Right cardiac atrium (tissue), 5 donors: ENCODE results near the gene SEC14L6. TPM values are rescaled to one million over a fixed set of nuclear protein-coding genes. Genes with fewer than 3 reads are reported as not detected.
"Not testable (repeated sequence)": the region's sequence is repeated elsewhere in the genome, so short reads cannot be mapped to it uniquely, and the experiment has no call there.

Source experiments
- ATAC-seq, 2 donors: fragments of 200-7000 bp; cut with Tn5 transposase; one replicate each; pipeline versions ENCODE4 v1.8.0 to v1.9.1; 2020; ENCODE audit warnings: moderate library complexity in 2 of 2, mild to moderate bottlenecking in 1 of 2
- DNase-seq, 3 donors: peaks; one replicate each; pipeline ENCODE4 v3.0.0-alpha.2; 2020
- H3K27ac ChIP-seq: one replicate; pipeline ENCODE4 v1.5.1; 2013; ENCODE audit warnings: mild to moderate bottlenecking, low read length, control low read depth, moderate library complexity
- H3K27me3 ChIP-seq: one replicate; pipeline ENCODE4 v1.6.1; 2013; ENCODE audit not compliant: control insufficient read depth, insufficient read depth
- H3K4me1 ChIP-seq: one replicate; pipeline ENCODE4 v1.6.1; 2013; ENCODE audit warnings: low read length; ENCODE audit not compliant: control insufficient read depth, insufficient read depth
- H3K4me3 ChIP-seq: one replicate; pipeline ENCODE4 v1.5.1; 2013; ENCODE audit warnings: low read length, control low read depth
- H3K9me3 ChIP-seq: one replicate; pipeline ENCODE4 v1.6.1; 2013; ENCODE audit warnings: low read length; ENCODE audit not compliant: control insufficient read depth
- WGBS: extraction: QIAGEN DNeasy Blood & Tissue Kit; methylation state at CpG from one replicate; pipeline ENCODE4 v1.1.7; 2013; 5-methylcytosine and 5-hydroxymethylcytosine counted together
- intact Hi-C, 4 donors: fragments of 100-400 bp; cut with DNase I; formaldehyde crosslinking; loops; one replicate each; pipeline versions ENCODE4 v1.11.0 to v1.14.0; 2022 to 2023
- long read RNA-seq, 4 donors: library from polyadenylated mRNA; unstranded; transcript quantifications; one replicate each; pipeline ENCODE4 v2.0.0, GENCODE V29; 2020 to 2021
- polyA plus RNA-seq: library from polyadenylated mRNA; stranded (reverse); fragments of 200-250 nt; gene quantifications from one replicate; pipeline ENCODE4 v1.2.3, GENCODE V29; 2013
- total RNA-seq, 4 donors: library from RNA; stranded (reverse); fragmentation: NEBNext Ultra II Directional; extraction: Animal tissue kit (Norgen Biotek cat#: 25700); gene quantifications; one replicate each; pipeline ENCODE4 v1.2.1, GENCODE V29; 2021
- donor health status: healthy with polysubstance abuse.
- donor health status: DM: no; HTN: yes; CAD: no.
- donor health status: DM: no; HTN: no; CAD: no.
- donor health status: DM: no; HTN: yes; CAD: no; lungs with severe emphysema.
- donor health status: DM: yes; HTN: yes; CAD: no.

SEC14L6 gene
- under 1 TPM; 0.17 to 0.40 (median 0.23) TPM for total RNA-seq
- polyA plus RNA-seq, result 0.20 TPM
- long read RNA-seq, donor 1, partial matches to known transcripts, result 0 of 1 reads
- long read RNA-seq, donor 1, other reads (novel, unspliced or antisense), result 1 of 1 reads
- long read RNA-seq, donor 2, result 0 reads
- long read RNA-seq, donor 3, result 0 reads
- long read RNA-seq, donor 4, result 0 reads

DNA sequence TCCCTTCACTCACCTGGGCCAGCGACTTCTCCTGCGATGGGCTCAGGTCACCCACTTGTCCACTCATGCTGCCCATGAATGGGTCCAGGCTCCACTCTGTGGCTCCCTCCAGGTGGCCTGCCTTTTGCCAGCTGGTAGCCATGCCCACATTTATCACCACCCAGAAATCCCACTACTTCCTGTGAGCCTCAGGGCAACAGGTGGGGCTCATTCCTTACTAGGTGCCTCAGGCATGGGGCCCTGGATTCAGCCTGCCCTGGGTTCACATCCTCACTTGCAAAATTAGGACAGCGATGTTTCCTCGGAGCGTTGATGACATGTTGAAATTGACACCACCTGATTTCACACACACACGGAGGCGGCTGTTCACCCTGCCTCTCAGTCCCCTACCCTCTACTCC lies at the start of gene SEC14L6:
Gene SEC14L6, minus strand, starts transcription at position 126 of the 400 bp plus-strand sequence. Its CDS starts 59 bp downstream, at position 67.
- no peak for ATAC-seq
- H3K4me3 ChIP-seq, result no peak within 1 kb of the TSS
- DNase-seq, result no peak
- H3K27ac ChIP-seq, result no peak within 1 kb of the TSS
- intact Hi-C loops, result no loop called here
- WGBS, result 80% methylated on average over 7 of the region's 7 CpGs
- H3K9me3 ChIP-seq, result no peaks in the 10 kb centered on the region
- no peaks in the 10 kb centered on the region for H3K27me3 ChIP-seq
- no peaks in the 10 kb centered on the region for H3K4me1 ChIP-seq

DNA sequence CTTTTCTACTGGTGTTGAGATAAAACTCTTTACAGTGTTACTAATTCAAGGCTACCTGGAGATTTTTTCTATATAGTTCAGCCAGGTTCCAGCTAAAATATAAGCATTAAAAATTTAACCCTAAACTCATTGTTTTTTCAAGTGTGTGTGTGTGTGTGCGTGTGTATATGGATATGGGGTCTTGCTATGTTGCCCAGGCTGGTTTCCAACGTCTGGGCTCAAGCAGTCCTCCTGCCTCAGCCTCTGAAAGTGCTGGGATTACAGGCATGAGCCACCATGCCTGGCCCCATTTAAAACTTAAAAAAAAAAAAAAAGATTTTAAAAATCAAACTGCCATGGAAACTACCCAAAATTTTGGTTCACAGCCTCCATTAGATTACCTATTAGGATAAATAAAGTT lies 49.7 kb upstream of the SEC14L6 start:
- Histone ChIP-seq H3K27ac (no peak overlapping the region), H3K27me3 (no peaks in the 10 kb centered on the region), H3K4me1 (no peaks in the 10 kb centered on the region), H3K4me3 (no peak overlapping the region), H3K9me3 (no peaks in the 10 kb centered on the region)
- no peak for DNase-seq
- ATAC-seq, result no peak
- intact Hi-C loops, result no loop called here
- 71% methylated on average over 2 of the region's 2 CpGs for WGBS

DNA sequence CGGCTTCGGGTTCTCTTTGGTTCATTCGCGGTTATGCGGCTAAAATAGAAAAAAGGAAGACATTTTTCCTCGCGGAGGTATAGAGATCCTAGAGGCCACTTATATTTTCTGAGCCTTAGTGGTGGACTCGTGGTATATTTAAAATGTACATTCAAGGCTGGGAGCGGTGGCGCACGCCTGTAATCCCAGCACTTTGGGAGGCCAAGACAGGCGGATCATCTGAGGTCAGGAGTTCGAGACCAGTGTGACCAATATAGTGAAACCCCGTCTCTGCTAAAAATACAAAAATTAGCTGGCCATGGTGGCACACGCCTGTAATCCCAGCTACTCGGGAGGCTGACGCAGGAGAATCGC lies 45.8 kb upstream of the SEC14L6 start:
- ATAC-seq, DNase-seq, H3K9me3 ChIP-seq, H3K27me3 ChIP-seq, H3K27ac ChIP-seq, H3K4me1 ChIP-seq, intact Hi-C loops: not testable (repeated sequence)
- H3K4me3 ChIP-seq, result peak overlapping the region; percentile 96
- 33% methylated on average over 18 of the region's 18 CpGs for WGBS

DNA sequence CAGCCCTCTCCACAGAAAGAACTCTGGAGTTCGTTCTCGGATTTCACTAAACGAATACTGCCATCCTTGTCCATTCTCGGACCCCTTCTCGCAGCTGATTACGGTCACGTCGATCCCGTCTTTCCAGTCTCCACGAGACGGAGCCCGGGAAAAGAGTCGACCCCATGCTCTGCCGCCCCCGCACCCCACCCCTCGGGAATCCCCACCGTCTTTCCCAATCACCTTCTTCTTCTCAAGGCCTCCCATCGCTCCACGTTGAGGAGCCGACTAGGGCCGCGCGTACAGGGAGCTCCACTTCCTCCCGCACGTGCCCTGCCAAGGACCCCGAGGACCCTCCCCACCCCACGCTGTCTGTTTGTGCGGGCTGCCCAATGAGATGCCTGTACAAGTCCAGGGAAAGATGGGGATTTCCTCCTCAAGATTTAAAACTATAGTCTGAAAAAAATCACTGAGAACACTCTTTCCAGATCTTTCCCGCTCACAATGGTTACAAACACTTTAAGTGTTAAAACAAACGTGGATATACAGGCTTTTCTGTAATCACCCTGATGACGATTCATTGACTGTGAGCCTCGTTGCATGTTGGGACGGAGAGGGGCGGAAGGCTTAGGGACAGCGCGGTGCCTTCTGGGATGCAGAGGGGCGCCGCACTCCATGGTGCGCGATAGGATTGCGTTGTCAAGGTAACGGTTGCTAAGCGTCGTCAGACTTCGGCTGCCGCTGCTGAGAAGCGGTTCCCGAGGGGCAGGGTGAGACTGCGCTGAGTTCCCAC lies 45.2 kb upstream of the SEC14L6 start, which contains the start of gene PES1:
Gene PES1, minus strand, starts transcription at position 323 of the 772 bp plus-strand sequence. Its CDS starts 77 bp downstream, at position 246.
- intact Hi-C loops, result no loop called here
- Histone ChIP-seq H3K4me1 (peaks cover 3% of the 10 kb centered on the region), H3K4me3 (peak within 1 kb of the TSS; percentile 96), H3K27me3 (no peaks in the 10 kb centered on the region), H3K27ac (no peak within 1 kb of the TSS), H3K9me3 (no peaks in the 10 kb centered on the region)
- WGBS, result under 1% methylated on average over 49 of the region's 49 CpGs
- ATAC-seq, result peak; percentile 100
- DNase-seq, result peak; percentile 96 to 97 (median 97)

DNA sequence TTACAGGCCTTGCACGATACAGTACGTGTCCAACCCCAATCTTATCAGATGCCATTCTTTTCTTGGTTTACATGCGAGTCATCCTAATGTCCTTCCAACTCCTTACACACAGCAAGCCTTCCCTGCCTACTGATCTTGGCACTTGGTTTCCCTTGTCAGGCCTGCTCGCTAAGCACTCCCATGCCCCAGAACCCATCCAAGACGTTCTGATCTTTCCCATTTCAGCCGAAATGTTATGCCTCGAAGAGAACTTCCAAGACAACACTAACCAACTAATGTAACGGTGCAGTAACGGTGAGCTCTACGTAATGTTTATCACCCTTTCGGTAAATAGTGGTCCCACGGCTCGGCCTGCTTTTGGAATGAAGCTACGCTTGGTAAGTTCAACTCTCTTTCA lies 44.6 kb upstream of the SEC14L6 start:
- Histone ChIP-seq H3K27me3 (no peaks in the 10 kb centered on the region), H3K27ac (no peak overlapping the region), H3K9me3 (no peaks in the 10 kb centered on the region), H3K4me3 (peak overlapping the region; percentile 96), H3K4me1 (peaks cover 3% of the 10 kb centered on the region)
- no peak for ATAC-seq
- 3% methylated on average over 14 of the region's 14 CpGs for WGBS
- intact Hi-C loops, result no loop called here
- no peak for DNase-seq

DNA sequence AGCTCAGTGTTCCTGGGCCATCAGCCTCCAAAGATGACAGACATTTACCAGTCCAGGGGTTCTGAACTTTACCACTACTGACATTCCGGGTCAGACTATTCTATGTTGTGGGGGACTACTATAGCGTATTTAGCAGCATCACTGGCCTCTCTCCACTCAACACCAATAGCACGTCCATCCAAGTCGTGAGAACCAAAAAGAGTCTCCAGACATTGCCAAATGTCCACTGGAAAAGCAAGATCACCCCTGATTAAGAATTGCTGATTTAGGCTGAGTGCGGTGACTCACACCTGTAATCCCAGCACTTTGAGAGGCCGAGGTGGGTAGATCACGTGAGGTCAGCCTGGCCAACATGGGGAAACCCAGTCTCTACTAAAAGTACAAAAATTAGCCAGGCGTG lies 39.9 kb upstream of the SEC14L6 start:
- ATAC-seq, result no peak
- Histone ChIP-seq H3K27me3 (no peaks in the 10 kb centered on the region), H3K4me3 (no peak overlapping the region), H3K4me1 (peaks cover 3% of the 10 kb centered on the region), H3K9me3 (no peaks in the 10 kb centered on the region), H3K27ac (no peak overlapping the region)
- intact Hi-C loops, result no loop called here
- no peak for DNase-seq
- 95% methylated on average over 8 of the region's 8 CpGs for WGBS

DNA sequence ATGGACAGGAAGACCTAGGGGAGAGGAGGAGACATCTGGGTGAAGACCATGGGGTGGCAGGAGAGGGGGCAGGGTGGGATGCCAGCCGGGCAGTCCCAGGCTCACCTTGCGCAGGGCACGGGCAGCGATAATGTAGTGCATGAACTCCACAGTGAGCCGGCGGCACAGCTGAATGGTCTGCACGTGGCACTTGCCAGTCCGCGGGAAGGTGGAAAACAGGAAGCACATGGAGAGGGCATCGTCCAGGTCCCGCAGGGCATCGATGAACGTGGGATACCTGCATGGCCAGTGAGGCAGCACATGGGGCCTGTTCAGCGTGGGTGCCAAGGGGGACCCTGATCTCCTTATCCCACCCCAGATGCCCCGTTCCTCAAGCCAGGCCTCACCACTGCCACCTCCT lies 37.9 kb upstream of the SEC14L6 start:
- DNase-seq (no peak), ATAC-seq (no peak)
- Histone ChIP-seq H3K4me3 (no peak overlapping the region), H3K27me3 (no peaks in the 10 kb centered on the region), H3K4me1 (no peaks in the 10 kb centered on the region), H3K27ac (no peak overlapping the region), H3K9me3 (no peaks in the 10 kb centered on the region)
- intact Hi-C loops, result no loop called here
- 92% methylated on average over 15 of the region's 15 CpGs for WGBS

DNA sequence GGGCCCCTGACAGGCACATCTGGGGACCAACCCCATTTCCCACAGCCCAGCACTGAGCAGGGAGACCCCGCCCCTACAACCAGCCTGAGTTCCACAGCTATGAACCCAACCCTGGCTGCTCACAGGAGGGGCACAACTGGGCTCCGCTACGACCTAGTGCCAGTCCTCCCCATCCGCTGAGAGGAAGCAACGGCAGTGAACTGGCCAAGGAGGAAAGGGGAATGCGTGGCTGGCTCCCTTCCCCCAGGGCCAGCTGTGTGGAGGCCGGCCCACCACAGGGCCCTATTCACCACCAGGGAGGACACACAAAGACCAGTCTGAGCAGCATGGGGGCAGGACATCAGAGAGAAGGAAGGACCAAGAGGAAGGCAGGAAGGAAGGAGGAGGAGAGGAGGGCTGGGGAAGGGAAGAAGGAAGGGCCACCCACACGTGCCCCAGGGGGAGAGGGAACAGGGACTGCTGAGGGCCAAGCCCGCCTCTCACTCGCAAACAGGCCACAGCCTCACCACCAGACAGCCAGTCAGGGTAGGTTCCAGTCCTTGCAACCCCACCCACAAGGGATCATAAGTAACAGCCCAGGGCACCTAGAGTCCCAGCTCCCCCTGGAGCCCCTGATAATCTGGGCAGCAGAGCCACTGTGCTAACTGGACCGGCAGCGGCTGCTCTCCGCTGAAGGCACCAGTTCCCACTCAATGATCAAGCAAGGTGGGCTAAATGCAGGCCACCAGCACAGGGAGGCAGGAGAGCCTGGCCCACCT lies 36.4 kb upstream of the SEC14L6 start:
- Histone ChIP-seq H3K27ac (no peak overlapping the region), H3K27me3 (no peaks in the 10 kb centered on the region), H3K9me3 (no peaks in the 10 kb centered on the region), H3K4me3 (no peak overlapping the region), H3K4me1 (no peaks in the 10 kb centered on the region)
- intact Hi-C loops, result no loop called here
- DNase-seq (no peak), ATAC-seq (no peak)
- 61% methylated on average over 13 of the region's 13 CpGs for WGBS

DNA sequence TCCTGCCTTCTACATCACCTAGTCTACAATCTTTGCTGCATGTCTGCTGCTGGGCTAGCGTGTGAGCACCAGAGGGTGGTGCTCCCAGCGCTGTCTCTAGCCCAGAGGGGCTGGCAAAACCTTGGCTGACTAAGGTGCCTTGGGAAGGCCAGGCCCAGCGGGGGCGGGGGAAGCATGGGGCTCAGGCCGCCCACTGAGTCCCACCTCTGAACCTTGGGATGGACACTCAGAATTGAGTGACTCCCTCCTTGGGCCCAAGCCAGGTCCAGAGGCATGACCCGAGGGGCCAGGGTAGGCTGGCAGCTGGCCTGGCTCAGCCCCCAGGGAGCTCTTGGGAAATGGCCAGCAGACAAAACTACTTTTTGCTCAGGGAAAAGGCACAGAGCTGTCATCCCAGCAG lies 35.5 kb upstream of the SEC14L6 start:
- H3K4me1 ChIP-seq, result no peaks in the 10 kb centered on the region
- DNase-seq (no peak), ATAC-seq (no peak)
- WGBS, result 85% methylated on average over 6 of the region's 6 CpGs
- H3K9me3 ChIP-seq, result no peaks in the 10 kb centered on the region
- no peak overlapping the region for H3K27ac ChIP-seq
- intact Hi-C loops, result no loop called here
- no peaks in the 10 kb centered on the region for H3K27me3 ChIP-seq
- H3K4me3 ChIP-seq, result no peak overlapping the region

DNA sequence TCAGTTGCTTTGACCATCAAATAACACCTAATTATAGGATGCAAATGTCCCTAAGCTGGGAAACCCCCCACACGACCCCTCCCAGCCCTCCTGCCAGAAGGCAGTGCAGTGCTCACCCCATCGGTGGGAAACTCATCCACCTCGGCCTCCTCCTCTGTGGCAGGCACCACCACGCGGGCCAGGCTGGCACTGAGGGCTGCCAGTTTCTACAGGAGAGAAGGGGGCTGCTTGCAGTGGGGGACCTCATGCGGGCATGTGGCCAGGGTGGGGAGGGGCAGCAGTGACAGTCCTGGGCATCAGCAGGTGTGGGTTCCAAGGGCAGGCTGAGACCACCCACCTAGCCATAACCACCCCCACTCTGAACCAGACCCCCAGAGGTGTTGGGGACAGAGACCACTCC lies 34.4 kb upstream of the SEC14L6 start:
- no peak overlapping the region for H3K27ac ChIP-seq
- intact Hi-C loops, result no loop called here
- DNase-seq, result no peak
- H3K27me3 ChIP-seq, result no peaks in the 10 kb centered on the region
- 85% methylated on average over 6 of the region's 6 CpGs for WGBS
- no peaks in the 10 kb centered on the region for H3K4me1 ChIP-seq
- H3K4me3 ChIP-seq, result no peak overlapping the region
- ATAC-seq, result no peak
- H3K9me3 ChIP-seq, result no peaks in the 10 kb centered on the region

DNA sequence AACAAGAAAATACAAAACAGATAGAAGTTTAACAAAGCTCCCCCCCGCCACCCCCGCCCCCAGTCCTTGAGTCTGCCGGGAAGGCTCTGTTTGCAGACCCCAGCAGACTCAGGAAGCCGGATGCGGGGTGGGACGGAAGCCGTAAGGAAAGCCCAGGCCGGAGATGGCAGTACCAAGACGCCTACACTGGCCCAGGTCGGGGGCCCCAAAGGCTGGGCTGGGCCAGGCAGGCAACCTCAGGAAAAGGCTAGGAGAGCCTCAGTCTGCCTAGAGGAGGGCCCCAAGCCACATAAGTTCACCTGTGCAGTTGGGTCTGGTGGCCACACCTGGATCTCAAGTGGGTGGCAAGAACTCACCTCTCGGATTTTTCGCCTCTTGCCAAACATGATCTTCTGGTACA lies 31.9 kb upstream of the SEC14L6 start:
- intact Hi-C loops, result no loop called here
- WGBS, result 92% methylated on average over 12 of the region's 12 CpGs
- ATAC-seq (no peak), DNase-seq (no peak)
- peaks cover 5% of the 10 kb centered on the region for H3K4me1 ChIP-seq
- H3K4me3 ChIP-seq, result no peak overlapping the region
- H3K27me3 ChIP-seq, result no peaks in the 10 kb centered on the region
- H3K9me3 ChIP-seq, result no peaks in the 10 kb centered on the region
- no peak overlapping the region for H3K27ac ChIP-seq
